A204.1 (cell line): ENCODE measurements around the gene SLC5A3.

Experiments used
- FAIRE-seq: peaks from 2 replicates; lab custom pipeline; 2012; peaks lifted over from hg19 to GRCh38; lab: Jason Lieb, UNC

The SLC5A3 gene

GRCh38 chr21:34073032-34073748 lies at the start of gene SLC5A3, which contains the start of gene MRPS6:
SLC5A3 (plus strand) TSS chr21:34073578; CDS start chr21:34095199, 21,621 bp downstream.
MRPS6 (plus strand) TSS chr21:34073578; CDS start chr21:34073701, 123 bp downstream.
- FAIRE-seq, result no peak

- FAIRE-seq, result no peak
Measured at GRCh38 chr21:34023691-34024373, 49.5 kb upstream of the SLC5A3 start.

- FAIRE-seq, result no peak
Measured at GRCh38 chr21:34024374-34024693, 49.0 kb upstream of the SLC5A3 start.

GRCh38 chr21:34027721-34028461 lies 45.5 kb upstream of the SLC5A3 start:
- FAIRE-seq, result no peak

- FAIRE-seq, result no peak
Measured at GRCh38 chr21:34029743-34030528, 43.4 kb upstream of the SLC5A3 start.

- FAIRE-seq, result no peak
Measured at GRCh38 chr21:34031835-34032370, 41.5 kb upstream of the SLC5A3 start.

- FAIRE-seq, result no peak
Measured at GRCh38 chr21:34034369-34035014, 38.9 kb upstream of the SLC5A3 start.

GRCh38 chr21:34035619-34036354 lies 37.6 kb upstream of the SLC5A3 start:
- no peak for FAIRE-seq

- FAIRE-seq, result no peak
Measured at GRCh38 chr21:34037009-34037795, 36.2 kb upstream of the SLC5A3 start.

- no peak for FAIRE-seq
Measured at GRCh38 chr21:34039678-34040382, 33.5 kb upstream of the SLC5A3 start.

GRCh38 chr21:34042735-34043134 lies 30.6 kb upstream of the SLC5A3 start:
- FAIRE-seq, result no peak

- no peak for FAIRE-seq
Measured at GRCh38 chr21:34043333-34043732, 30.0 kb upstream of the SLC5A3 start.

- FAIRE-seq, result no peak
Measured at GRCh38 chr21:34046917-34047316, 26.5 kb upstream of the SLC5A3 start.

- no peak for FAIRE-seq
Measured at GRCh38 chr21:34047835-34048234, 25.5 kb upstream of the SLC5A3 start.

- no peak for FAIRE-seq
Measured at GRCh38 chr21:34052171-34052570, 21.2 kb upstream of the SLC5A3 start.

- FAIRE-seq, result no peak
Measured at GRCh38 chr21:34054259-34054658, 19.1 kb upstream of the SLC5A3 start.

- FAIRE-seq, result no peak
Measured at GRCh38 chr21:34055615-34056014, 17.8 kb upstream of the SLC5A3 start.

GRCh38 chr21:34061983-34062382 lies 11.4 kb upstream of the SLC5A3 start:
- no peak for FAIRE-seq

GRCh38 chr21:34065027-34065426 lies 8.4 kb upstream of the SLC5A3 start:
- no peak for FAIRE-seq
